Colon (tissue), 2 donors: ENCODE data around the gene CAMK2D.

Source experiments
- FAIRE-seq: peaks from 2 replicates; lab custom pipeline; 2012; peaks lifted over from hg19 to GRCh38; lab: Jason Lieb, UNC
- donor health status: control.
- donor health status: control.

CAMK2D gene

DNA sequence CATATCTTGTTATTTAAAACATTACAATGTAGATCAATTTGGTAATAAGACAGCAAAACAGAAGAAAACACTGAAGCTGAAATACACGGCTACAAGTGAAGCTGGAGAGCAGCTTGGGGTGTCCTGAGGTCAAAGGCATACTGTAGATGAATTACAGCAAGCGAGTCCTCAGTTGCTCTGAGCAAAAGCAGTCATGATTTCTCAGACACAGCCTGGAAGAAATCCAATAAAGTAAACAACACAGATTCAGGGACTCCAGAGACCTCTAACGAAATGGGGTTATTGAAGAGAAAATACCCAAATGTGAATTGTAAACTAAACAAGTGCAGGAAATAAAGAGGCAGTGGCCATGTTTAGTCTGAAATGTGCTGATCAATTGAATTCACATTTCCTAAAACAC, 324.4 kb downstream of the CAMK2D start:
- FAIRE-seq, result no peak

DNA sequence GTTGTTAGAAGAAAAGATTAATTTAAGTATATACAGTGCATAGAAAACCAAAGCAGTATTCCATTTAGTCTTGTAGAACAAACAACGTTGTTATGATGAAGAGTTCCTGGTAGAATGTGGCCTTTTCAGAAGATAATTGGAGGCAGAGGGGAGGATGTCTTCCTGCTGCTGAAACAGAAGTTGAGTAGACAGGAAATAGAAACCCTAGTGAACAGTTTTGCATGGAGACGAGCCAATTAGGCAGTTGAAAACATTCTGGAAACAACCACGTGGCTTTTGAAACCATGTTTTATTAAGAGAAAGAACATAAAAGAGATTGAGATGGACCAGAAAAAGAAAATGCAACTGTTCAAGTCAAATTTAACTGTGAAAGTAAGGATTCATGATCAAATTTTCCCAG, 325.2 kb downstream of the CAMK2D start:
- FAIRE-seq, result no peak

DNA sequence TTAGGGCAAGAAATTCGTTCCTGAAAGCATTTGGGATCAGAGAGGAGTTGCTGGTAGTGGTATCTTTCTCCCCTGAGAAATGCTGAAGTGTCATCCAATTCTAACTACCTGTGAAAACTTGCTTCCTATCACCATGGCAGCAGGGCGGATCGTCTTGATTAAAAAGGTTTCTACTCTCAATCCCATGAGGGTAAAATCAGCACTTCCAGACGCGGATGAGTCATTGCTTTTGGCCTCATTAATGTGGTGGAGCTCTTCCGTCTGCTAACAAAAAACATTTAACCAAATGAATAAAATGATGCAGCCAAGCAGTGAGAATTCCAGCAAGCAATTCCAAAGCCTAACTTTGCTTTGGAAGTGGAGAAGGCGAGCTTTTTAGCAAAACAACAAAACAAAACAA, 325.6 kb downstream of the CAMK2D start:
- FAIRE-seq, result no peak

DNA sequence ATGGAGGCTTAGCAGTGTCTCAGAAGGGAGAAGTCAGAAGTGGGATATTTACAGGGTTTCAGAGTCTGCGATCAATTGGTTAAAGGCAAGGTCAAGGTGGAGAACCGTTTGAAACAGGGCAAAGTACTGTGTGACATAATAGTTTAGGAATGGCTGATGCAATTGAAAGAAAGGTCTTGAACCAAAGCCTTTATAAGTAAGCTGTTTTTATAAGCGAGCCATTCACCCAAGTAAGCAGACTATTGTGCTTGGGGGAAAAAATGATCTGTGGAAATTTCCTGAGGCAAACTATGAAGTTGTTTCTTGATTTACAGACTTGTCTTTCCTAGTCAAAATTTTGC, 327.3 kb downstream of the CAMK2D start:
- no peak for FAIRE-seq

DNA sequence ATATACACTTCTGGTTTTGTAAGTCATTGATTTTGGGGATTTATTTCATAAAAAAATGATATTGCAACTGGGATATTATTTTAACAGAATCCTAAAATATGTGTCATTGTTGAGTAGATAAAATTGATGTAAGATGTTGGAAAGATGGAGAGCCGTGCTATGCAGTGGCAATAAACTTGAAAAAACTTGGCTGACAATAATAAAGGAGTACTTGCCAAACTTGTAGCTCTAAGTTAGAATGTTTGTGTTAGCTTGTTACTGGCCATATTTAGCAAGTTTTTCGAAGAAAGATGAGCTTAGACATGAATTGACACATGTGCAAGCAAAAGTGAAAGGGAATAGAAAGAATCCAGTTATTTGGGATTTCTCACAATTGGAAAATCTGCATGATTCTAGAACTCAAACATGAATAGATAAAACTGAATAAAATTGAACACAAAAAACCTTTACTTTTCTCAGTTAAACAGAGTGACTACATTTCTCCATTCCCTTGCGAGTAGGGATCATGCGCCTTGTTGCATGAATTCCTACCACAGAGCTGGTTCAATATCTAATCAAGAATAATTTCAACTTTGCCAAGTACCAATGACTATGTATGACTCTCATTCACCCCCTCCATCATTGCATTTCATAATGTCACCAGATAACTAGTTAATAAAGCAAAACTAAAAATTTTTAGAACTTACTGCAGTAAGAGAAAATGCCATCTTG, 327.8 kb downstream of the CAMK2D start:
- no peak for FAIRE-seq

DNA sequence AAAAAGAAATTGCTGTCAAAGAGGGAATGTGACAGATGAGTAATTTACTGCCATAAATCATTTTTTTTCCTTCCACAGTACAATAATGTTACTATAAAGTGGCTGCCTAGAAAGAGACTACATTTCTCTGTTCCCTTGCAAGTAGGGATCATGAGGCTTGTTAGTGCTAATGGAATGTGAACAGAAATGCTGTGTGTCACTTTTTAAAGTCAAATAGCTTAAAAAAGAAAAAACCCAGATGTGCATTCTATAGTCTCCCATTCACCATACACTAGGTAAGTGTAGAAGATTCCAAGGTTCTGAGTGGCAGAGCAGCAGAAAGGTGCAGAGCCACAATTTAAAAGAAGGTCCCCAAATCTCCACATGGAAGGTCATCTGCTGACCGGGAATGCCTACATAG, 328.4 kb downstream of the CAMK2D start:
- FAIRE-seq, result no peak

DNA sequence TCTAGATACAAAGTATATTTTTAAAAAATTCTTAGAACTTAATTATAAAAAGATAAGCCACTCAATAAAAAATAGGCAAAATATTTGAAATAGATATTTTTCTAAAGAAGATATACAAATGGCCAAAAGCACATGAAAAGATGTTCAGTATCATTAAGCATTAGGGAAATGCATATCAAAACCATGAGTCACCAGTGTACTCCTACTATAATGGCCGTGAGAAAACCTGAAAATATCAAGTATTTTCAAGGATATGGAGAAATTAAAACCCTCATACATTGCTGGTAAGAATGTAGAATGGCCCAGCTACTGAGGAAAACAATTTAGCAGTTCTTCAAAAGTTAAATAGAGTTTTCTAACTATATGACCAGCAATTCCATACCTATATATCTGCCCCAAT, 337.9 kb downstream of the CAMK2D start:
- FAIRE-seq, result peak; percentile 69

DNA sequence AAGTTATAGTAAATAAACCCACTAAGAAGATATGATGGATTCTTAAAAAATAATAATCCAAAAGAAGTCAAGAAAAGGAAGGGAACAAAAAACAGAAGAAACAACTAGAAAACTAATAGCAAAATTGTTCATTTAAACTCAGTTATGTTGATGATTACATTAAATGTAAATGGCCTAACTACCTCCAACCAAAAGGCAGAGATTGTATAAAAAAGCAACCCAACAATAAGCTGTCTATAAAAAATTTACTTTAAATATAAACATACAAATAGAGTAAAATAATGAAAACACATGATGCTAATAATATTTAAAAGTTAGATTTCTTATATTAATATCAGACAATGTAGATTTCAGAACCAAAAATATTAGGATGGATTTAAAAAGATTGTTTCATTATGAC, 340.6 kb downstream of the CAMK2D start:
- peak; percentile 69 for FAIRE-seq

DNA sequence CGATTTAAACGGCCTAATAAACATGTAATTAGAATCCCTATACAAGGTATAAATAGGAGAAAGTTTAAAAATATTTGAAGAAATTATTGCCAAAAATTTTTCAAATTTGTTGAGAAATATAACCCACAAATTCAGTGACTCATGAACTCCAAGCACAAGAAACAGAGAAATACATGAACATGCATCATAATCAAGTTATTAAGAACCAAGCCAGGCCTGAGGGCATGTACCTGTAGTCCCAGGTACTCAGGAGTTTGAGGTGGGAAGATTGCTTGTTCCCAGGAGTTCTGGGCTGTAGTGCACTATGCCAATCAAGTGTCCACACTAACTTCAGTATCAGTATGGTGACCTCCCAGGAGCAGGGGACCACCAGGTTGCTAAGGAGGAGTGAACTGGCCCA, 341.9 kb downstream of the CAMK2D start:
- FAIRE-seq, result no peak

DNA sequence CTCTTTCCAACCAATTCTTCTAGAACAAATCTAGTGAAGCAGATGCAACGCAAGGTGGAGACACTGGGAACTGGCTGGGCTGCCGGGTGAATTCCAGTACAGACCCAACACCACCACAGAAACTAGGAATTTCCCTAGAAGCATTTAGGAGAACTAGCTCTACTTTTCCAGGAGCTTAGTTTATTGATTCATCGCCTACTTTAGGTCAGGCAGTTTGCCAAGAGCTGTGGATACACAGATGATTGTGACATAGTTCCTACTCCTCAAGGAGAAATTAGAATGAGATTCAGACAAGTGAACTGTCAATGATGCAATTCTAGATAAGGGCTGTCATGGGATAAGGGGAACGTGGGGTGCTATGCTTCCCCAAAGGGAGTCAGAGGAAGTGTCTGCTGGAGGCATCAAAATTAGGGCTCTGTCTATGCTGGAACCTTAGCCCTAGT, 350.0 kb downstream of the CAMK2D start:
- no peak for FAIRE-seq

DNA sequence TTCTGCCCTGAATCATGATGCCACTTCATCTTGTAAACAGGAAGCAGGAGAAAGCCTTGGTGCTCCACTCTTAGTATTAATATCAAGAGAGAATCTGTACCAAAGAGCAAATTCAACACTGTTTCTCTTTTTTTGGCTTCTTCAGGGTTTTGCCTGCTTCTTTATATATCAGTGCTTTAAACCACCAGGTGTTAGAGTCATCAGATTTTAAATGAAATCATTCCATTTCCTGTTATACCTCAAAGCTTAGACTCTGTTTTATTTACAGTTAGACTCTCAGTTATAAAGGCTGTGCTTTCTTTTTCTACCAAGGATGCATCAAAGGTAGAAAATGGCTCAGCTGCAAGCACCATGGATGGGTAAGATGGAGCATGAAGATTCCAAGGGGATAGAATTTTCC, 350.9 kb downstream of the CAMK2D start:
- no peak for FAIRE-seq

DNA sequence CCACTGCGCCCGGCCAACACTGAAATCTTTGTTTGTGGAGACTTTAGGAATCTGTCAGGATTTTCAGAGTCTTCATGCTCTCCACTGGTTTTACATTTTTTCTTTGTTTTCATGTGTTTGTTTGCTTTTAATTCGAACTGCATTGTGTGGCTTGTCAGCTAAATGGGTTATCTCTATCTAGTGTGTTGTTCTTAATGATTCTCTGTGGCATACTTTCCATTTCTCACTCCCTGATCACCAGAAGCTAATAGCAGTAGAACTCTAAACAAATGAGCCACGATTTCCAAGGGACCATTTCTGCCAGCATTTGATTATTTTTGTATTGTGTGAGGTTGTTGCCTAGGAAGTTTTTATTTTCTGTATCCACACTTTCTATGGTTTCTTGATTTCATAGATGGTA, 352.4 kb downstream of the CAMK2D start:
- no peak for FAIRE-seq

DNA sequence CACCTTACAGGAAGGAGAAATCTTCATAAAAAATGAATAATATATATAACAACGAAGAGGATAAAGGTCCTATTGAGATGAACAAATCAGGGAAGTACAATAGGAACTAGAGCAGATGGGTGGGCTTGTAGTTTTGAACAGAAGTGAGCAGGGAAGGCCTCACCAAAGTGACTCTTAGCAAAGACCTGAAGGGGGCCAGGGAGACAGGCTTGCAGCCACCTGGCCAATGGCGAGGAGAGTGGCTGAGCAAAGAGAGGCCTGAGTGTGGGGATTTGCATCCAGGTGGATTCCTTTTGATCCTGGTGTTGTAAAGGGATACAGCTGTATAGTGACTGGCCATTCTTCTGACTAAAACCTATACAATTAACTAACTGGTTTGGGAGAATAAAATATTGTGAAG, 354.1 kb downstream of the CAMK2D start:
- no peak for FAIRE-seq

DNA sequence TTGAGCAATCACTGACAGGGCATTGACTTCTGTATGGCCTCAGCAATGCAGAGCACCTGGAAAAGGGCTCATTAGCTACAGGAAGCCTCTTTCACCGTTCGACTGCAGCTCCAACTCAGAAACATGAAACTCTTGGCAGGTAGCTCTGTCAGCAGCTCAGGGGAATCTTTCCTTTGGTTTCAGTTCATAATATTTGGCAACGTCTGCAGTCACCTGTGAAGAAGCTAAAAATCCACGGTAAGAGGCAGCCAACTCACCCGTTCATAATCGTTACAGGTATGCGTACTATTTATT, 354.9 kb downstream of the CAMK2D start:
- no peak for FAIRE-seq

DNA sequence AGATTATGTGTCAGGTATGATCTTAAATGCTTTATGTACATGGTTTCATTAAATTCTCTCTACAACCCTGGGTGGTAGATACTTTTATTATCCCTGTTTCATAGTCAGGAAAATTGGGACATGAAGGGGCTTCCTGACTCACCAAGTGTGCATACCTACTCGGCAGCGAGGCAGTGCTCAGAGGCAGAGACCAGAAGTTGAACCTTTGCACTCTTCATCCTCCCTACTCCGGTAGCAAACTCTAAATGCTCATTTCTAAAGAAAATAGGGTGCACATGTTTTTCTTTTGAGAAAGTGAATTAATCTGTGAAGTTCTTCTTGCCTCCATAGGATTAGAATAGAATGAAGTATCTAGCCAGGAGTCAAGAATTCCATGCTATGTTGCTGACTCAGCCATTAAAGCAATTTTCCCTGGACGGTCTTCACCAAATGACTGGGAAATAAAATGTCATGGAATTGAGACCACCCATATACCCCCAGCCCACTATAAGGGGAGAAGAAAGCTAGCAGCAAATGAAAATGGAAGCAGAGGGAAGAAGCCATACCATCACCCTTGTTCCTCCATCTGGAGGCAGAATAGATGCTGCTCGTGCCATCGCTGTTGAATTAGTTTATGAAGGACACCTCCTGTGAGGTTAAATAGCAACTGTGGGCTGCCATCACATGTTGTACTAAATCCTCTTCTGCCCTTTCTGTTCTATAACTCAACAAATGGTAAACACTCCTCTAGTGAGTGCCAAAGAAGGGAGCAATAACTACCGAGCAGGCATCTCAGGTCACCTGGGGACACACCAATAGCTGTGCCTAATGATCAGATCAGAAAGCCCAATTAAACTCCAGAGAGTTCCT, 355.4 kb downstream of the CAMK2D start:
- no peak for FAIRE-seq

DNA sequence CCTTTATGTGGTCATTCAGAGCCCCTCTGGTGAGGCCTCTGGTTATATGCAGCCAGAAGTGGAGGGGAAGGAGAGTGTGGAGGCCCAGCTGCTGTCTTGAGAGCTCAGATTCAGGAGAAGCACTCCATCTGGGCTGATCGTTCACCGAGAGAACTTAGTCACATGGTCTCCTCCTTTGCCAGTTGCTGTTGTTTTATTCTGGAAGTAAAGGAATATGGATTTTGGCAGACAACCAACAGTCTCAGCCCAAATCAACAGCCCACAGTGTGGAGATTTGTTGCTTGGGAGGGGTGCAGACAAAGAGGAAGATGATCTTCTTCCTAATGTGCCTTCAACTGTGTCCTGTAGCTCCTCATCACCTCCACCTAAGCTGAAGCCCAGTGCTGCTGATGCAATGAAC, 356.7 kb downstream of the CAMK2D start:
- FAIRE-seq, result no peak

DNA sequence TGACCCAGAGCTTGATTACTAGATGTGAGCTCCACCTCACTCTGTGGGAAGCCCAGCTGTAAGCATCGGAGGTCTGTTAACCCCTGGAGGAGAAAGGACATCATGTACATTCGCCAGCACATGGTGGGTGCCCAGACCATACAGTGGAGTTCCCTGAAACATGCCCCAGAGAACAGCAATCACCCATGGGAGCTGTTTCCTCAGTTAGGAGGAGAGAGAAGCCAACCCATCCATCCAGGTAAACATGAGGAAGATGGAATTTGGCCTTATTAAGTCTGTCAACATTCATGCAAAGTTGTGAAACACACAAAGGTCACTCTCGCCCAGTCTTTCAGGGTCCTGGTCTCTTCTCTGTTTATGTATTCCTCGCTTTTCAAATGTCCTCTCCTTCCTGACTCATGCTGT, 357.4 kb downstream of the CAMK2D start:
- no peak for FAIRE-seq
